HCT116 (cell line): ENCODE measurements around the gene SLC35F3. TPM values are rescaled to one million over a fixed set of nuclear protein-coding genes. Genes with fewer than 3 reads are reported as not detected.

Source experiments
- ATAC-seq: fragments of 200-7000 bp; cut with Tn5 transposase; 2 replicates; pipeline ENCODE4 v1.9.1; 2020; ENCODE audit warnings: mild to moderate bottlenecking, moderate library complexity
- BruUV-seq: library from RNA; stranded (reverse); fragments of 400-500 nt; replicated peaks from 2 replicates; lab custom pipeline; 2021; lab: Mats Ljungman, UMichigan
- CTCF ChIA-PET: fragments of 300-600 bp; sonication (Branson Sonifier 250); formaldehyde crosslinking; loops from one replicate; lab custom pipeline; 2021; ENCODE audit warnings: antibody characterized with exemption; lab: Charles Lee
- POLR2A ChIA-PET: fragments of 300-600, 350-600 bp; sonication (Branson Sonifier 250); formaldehyde crosslinking; loops from one replicate; lab custom pipeline; 2021; ENCODE audit warnings: antibody characterized with exemption; lab: Charles Lee
- RAD21 ChIA-PET, 2 experiments: fragments of 300-600 bp; sonication (Branson Sonifier 250); formaldehyde crosslinking; loops; one replicate each; lab custom pipeline; 2023; ENCODE audit warnings: low total read pairs in 2 of 2; ENCODE audit not compliant: uncharacterized antibody in 2 of 2, unreplicated experiment in 2 of 2, low non-redundant PET in 1 of 2; lab: Charles Lee
- DNase-seq: peaks from one replicate; pipeline ENCODE4 v3.0.0-alpha.2; 2010; ENCODE audit warnings: low read depth, low spot score
- H2AFZ ChIP-seq: fragments of 200-600 bp; shearing (Covaris generic), sonication (generic); 2 replicates; pipeline ENCODE4 v1.6.1; 2017; ENCODE audit warnings: low read depth, mixed run types, mixed read lengths, antibody characterized with exemption, low read length; ENCODE audit not compliant: poor library complexity, severe bottlenecking
- H3K27ac ChIP-seq: 2 replicates; pipeline ENCODE4 v1.5.1; 2012; ENCODE audit warnings: low read depth, low read length
- H3K27me3 ChIP-seq: fragments of 200-600 bp; sonication (generic); 2 replicates; pipeline ENCODE4 v1.6.1; 2016; ENCODE audit warnings: mixed run types, low read length, mixed read lengths; ENCODE audit not compliant: insufficient read depth
- H3K36me3 ChIP-seq, 2 experiments: fragments of 200-500 bp in 1 of 2; fragments of 200-600 bp in 1 of 2; sonication (Bioruptor generic) in 1 of 2; sonication (generic) in 1 of 2; 2 replicates each; pipeline versions ENCODE4 v1.5.1 to v1.6.1; 2014 to 2016; ENCODE audit warnings: low read length in 2 of 2, inconsistent platforms in 1 of 2, mixed read lengths in 1 of 2, mixed run types in 1 of 2; ENCODE audit not compliant: insufficient read depth in 2 of 2, control insufficient read depth in 1 of 2
- H3K4me1 ChIP-seq, 2 experiments: fragments of 200-600 bp in 1 of 2; sonication (generic) in 1 of 2; 2 replicates each; pipeline versions ENCODE4 v1.5.1 to v1.6.1; 2012 to 2017; ENCODE audit warnings: low read length in 2 of 2, inconsistent platforms in 1 of 2, mild to moderate bottlenecking in 1 of 2, mixed read lengths in 1 of 2, mixed run types in 1 of 2, moderate library complexity in 1 of 2; ENCODE audit not compliant: insufficient read depth in 2 of 2, control insufficient read depth in 1 of 2
- H3K4me2 ChIP-seq: fragments of 200-600 bp; sonication (generic); 2 replicates; pipeline ENCODE4 v1.6.1; 2017; ENCODE audit warnings: mixed run types, low read length, mixed read lengths
- H3K4me3 ChIP-seq, 2 experiments: fragments of 200-600 bp in 1 of 2; sonication (generic) in 1 of 2; replicated peaks in 1 of 2; 2 replicates each; pipeline ENCODE4 v1.5.1; 2011 to 2016; ENCODE audit warnings: low read length in 2 of 2, control low read depth in 1 of 2, low read depth in 1 of 2, mild to moderate bottlenecking in 1 of 2, mixed read lengths in 1 of 2, mixed run types in 1 of 2
- H3K79me2 ChIP-seq: fragments of 200-600 bp; sonication (generic); 2 replicates; pipeline ENCODE4 v1.6.1; 2017; ENCODE audit warnings: mild to moderate bottlenecking, mixed run types, low read length, moderate library complexity, mixed read lengths; ENCODE audit not compliant: insufficient read depth
- H3K9ac ChIP-seq: fragments of 200-600 bp; sonication (generic); 2 replicates; pipeline ENCODE4 v1.6.1; 2016; ENCODE audit warnings: low read length, mixed read lengths
- H3K9me2 ChIP-seq: fragments of 200-600 bp; sonication (generic), shearing (Covaris generic); 2 replicates; pipeline ENCODE4 v1.6.1; 2017; ENCODE audit warnings: mixed run types, mild to moderate bottlenecking, moderate library complexity; ENCODE audit not compliant: insufficient read depth
- H3K9me3 ChIP-seq, 2 experiments: fragments of 200-500 bp in 1 of 2; fragments of 200-600 bp in 1 of 2; sonication (Bioruptor generic) in 1 of 2; sonication (generic) in 1 of 2; 2 replicates each; pipeline ENCODE4 v1.6.1; 2014 to 2017; ENCODE audit warnings: low read length in 2 of 2, mixed read lengths in 2 of 2, inconsistent platforms in 1 of 2, low read depth in 1 of 2, mild to moderate bottlenecking in 1 of 2, mixed run types in 1 of 2, moderate library complexity in 1 of 2; ENCODE audit not compliant: control insufficient read depth in 1 of 2, insufficient read depth in 1 of 2
- H4K20me1 ChIP-seq: fragments of 200-600 bp; sonication (generic), shearing (Covaris generic); 2 replicates; pipeline ENCODE4 v1.6.1; 2017; ENCODE audit warnings: mixed run types, mild to moderate bottlenecking, moderate library complexity; ENCODE audit not compliant: insufficient read depth
- CBX3 ChIP-seq: IDR thresholded peaks from 2 replicates; pipeline ENCODE4 v1.6.1; 2012; ENCODE audit warnings: low read depth
- FOSL1 ChIP-seq: IDR thresholded peaks from 2 replicates; pipeline ENCODE4 v1.6.1; 2012; ENCODE audit warnings: low read depth
- POLR2A ChIP-seq: IDR thresholded peaks from 2 replicates; pipeline ENCODE4 v1.7.0; 2011; ENCODE audit warnings: borderline replicate concordance; ENCODE audit not compliant: insufficient read depth, insufficient read length; ENCODE audit errors: extremely low read depth
- POLR2AphosphoS5 ChIP-seq: IDR thresholded peaks from 2 replicates; pipeline ENCODE4 v1.6.1; 2011; ENCODE audit warnings: mild to moderate bottlenecking, low read depth, low read length, moderate library complexity
- RAD21 ChIP-seq: IDR thresholded peaks from 2 replicates; pipeline ENCODE4 v1.6.1; 2012; ENCODE audit warnings: low read depth, mild to moderate bottlenecking
- TCF7L2 ChIP-seq: IDR thresholded peaks from 2 replicates; pipeline ENCODE4 v1.7.0; 2011; ENCODE audit warnings: borderline replicate concordance, inconsistent platforms; ENCODE audit not compliant: insufficient read depth, insufficient read length; ENCODE audit errors: extremely low read depth
- ZFX ChIP-seq: fragments of 450-650 bp; IDR thresholded peaks from 2 replicates; pipeline ENCODE4 v1.6.1; 2017
- intact Hi-C: fragments of 100-400 bp; cut with micrococcal nuclease; formaldehyde crosslinking; loops from 2 replicates; pipeline ENCODE4 v1.10.0; 2022
- total RNA-seq: library from RNA; stranded (reverse); gene quantifications from one replicate; pipeline ENCODE4 v1.2.1, GENCODE V29; 2021; ENCODE audit not compliant: unreplicated experiment
- TF ChIP-seq, protein P1 (sequence below), 3 experiments: fragments of 200-600 bp in 1 of 3; sonication (generic) in 1 of 3; IDR thresholded peaks in 2 of 3; conservative IDR thresholded peaks in 1 of 3; 2 replicates each; pipeline ENCODE4 v1.5.1; 2012 to 2017; ENCODE audit warnings: low read depth in 2 of 3, low read length in 2 of 3, antibody characterized with exemption in 1 of 3, borderline replicate concordance in 1 of 3, control low read depth in 1 of 3, mild to moderate bottlenecking in 1 of 3, mixed read lengths in 1 of 3, mixed run types in 1 of 3, moderate library complexity in 1 of 3; ENCODE audit not compliant: insufficient read depth in 1 of 3
- TF ChIP-seq, protein P2 (sequence below): IDR thresholded peaks from 2 replicates; pipeline ENCODE4 v1.6.1; 2011; ENCODE audit warnings: mild to moderate bottlenecking, low read length, moderate library complexity; ENCODE audit not compliant: insufficient replicate concordance; ENCODE audit errors: extremely low read depth

Gene SLC35F3
- total RNA-seq, 1 experiment from 2014 or later, result 6.4 TPM

GRCh38 chr1:234288946-234289345, 384.5 kb downstream of the SLC35F3 start:
- no peaks in the 10 kb centered on the region for H4K20me1 ChIP-seq
- no peaks in the 10 kb centered on the region for H3K79me2 ChIP-seq
- no peaks in the 10 kb centered on the region for H3K36me3 ChIP-seq
- H3K4me1 ChIP-seq, result no peaks in the 10 kb centered on the region
- H3K27ac ChIP-seq, result no peak overlapping the region
- H3K4me3 ChIP-seq, result no peak overlapping the region
- H2AFZ ChIP-seq, result no peak overlapping the region
- ATAC-seq, result no peak
- no peak overlapping the region for H3K9ac ChIP-seq
- intact Hi-C loops, result no loop called here
- TF ChIP-seq RAD21, result no peak
- TF ChIP-seq FOSL1, result no peak
- DNase-seq, result no peak
- CTCF ChIA-PET, result no interaction called here
- H3K9me3 ChIP-seq, result no peaks in the 10 kb centered on the region
- no peak overlapping the region for H3K4me2 ChIP-seq
- RAD21 ChIA-PET, result no interaction called here
- no peaks in the 10 kb centered on the region for H3K9me2 ChIP-seq
- no TSS peak for BruUV-seq
- POLR2A ChIA-PET, result no interaction called here
- H3K27me3 ChIP-seq, result no peaks in the 10 kb centered on the region

DNA sequence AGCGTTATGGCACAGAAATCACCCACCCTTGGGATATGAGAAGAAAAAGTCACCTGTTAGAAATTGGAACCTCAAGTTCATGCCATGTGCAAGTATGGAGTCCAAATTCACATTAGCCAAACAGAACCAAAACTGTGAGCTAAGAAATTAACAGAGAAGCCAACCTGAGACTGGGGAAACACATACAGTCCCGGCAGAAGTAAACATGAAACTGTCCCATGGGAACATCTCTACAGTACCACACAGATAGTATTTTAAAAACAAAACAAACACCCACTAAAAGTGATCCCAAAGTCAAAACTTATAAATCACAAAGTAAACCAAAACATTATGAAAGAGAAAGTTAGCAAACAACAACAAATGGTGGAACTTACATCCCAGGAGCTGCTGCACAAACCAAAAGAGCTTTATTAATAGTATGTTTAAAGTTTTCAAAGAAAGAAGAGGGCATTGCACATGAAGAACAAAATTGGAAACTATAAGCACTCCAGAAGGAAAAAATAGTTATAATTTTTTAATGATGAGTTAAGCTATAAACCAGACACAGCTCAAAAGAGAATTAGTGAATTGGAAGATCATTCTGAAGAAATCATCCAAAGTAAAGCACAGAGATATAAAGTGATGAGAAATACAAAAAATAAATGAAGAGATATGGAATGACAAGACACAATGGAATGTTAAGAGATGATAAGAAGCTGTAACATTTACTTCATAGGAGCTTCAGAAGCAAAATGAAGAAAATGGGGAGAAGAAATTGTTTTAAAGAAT, 385.2 kb downstream of the SLC35F3 start:
- Histone ChIP-seq H3K4me2 (no peak overlapping the region), H2AFZ (no peak overlapping the region), H3K4me1 (no peaks in the 10 kb centered on the region), H4K20me1 (no peaks in the 10 kb centered on the region)
- POLR2A ChIA-PET, result no interaction called here
- no TSS peak for BruUV-seq
- no peak for DNase-seq
- TF ChIP-seq, protein P1, sequence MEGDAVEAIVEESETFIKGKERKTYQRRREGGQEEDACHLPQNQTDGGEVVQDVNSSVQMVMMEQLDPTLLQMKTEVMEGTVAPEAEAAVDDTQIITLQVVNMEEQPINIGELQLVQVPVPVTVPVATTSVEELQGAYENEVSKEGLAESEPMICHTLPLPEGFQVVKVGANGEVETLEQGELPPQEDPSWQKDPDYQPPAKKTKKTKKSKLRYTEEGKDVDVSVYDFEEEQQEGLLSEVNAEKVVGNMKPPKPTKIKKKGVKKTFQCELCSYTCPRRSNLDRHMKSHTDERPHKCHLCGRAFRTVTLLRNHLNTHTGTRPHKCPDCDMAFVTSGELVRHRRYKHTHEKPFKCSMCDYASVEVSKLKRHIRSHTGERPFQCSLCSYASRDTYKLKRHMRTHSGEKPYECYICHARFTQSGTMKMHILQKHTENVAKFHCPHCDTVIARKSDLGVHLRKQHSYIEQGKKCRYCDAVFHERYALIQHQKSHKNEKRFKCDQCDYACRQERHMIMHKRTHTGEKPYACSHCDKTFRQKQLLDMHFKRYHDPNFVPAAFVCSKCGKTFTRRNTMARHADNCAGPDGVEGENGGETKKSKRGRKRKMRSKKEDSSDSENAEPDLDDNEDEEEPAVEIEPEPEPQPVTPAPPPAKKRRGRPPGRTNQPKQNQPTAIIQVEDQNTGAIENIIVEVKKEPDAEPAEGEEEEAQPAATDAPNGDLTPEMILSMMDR (IDR thresholded peaks at IDR 0.05 in 2 of 3, conservative IDR thresholded peaks at IDR 0.05 in 1 of 3; ENCODE audit: borderline replicate concordance in 1 of 3, insufficient read depth in 1 of 3, low read depth in 2 of 3, low read length in 2 of 3), result no peak
- no peak for TF ChIP-seq CBX3
- TF ChIP-seq POLR2A, result no peak
- TF ChIP-seq, protein P2, sequence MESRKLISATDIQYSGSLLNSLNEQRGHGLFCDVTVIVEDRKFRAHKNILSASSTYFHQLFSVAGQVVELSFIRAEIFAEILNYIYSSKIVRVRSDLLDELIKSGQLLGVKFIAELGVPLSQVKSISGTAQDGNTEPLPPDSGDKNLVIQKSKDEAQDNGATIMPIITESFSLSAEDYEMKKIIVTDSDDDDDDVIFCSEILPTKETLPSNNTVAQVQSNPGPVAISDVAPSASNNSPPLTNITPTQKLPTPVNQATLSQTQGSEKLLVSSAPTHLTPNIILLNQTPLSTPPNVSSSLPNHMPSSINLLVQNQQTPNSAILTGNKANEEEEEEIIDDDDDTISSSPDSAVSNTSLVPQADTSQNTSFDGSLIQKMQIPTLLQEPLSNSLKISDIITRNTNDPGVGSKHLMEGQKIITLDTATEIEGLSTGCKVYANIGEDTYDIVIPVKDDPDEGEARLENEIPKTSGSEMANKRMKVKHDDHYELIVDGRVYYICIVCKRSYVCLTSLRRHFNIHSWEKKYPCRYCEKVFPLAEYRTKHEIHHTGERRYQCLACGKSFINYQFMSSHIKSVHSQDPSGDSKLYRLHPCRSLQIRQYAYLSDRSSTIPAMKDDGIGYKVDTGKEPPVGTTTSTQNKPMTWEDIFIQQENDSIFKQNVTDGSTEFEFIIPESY, result no peak
- TF ChIP-seq POLR2AphosphoS5, result no peak
- TF ChIP-seq ZFX, result no peak
- TF ChIP-seq TCF7L2, result no peak
- TF ChIP-seq, all 23 proteins: peak for 0
- Histone ChIP-seq H3K9me2 (no peaks in the 10 kb centered on the region), H3K27me3 (no peaks in the 10 kb centered on the region), H3K79me2 (no peaks in the 10 kb centered on the region), H3K9ac (no peak overlapping the region), H3K36me3 (no peaks in the 10 kb centered on the region), H3K4me3 (no peak overlapping the region), H3K27ac (no peak overlapping the region), H3K9me3 (no peaks in the 10 kb centered on the region)
- no peak for ATAC-seq
- ChIA-PET RAD21 (no interaction called here), CTCF (no interaction called here)
- intact Hi-C loops, result no loop called here
